ENCODE measurements around the gene HNRNPUL2.
A peak's percentile ranks its signal among the peaks of the same experiment; 100 is the strongest.

The HNRNPUL2 gene

DNA sequence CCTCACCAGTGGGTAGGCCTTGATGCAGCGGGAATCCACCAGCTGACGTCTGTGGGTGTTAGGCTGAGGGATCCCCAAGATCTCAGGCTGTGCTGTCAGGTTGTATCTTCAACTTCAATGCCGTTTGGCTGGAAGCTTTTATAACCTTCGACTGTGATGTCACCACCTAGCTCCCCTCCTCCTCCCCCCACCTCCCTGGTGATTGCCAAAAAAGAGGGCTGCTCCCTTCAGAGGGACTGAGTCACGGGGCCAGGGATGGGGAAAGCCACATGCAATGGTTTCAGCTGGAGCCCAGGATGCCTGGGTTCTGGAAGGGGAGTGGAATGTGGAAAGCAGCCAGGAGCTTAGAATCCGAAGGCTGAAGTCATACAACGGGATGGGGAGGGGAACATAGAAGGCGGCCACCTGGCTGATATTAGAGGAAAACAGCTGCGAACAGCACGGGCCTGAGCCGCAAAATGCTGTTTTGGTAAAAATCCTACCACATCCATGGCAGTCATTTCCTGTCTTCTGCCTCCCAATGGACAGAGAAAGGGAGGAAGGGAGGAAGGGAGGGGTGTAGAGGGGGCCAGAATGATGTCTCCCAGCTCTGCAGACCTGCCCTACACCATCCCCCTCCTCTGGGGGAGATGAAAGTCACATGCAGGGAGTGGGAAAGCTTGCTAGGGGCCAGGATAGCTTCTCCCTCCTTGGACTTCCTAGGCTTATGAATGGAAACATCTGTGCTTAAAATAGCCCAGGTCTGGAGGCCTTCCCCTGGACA lies 37.7 kb downstream of the HNRNPUL2 start, which contains the start of gene LRRN4CL:
TSS of gene LRRN4CL (minus strand) at position 110 of the 763 bp plus-strand sequence. CDS start 1,022 bp downstream, outside the sequence.
- ChIA-PET POLR2A (interaction anchor here (2.0 kb wide), 1 partner anchor 25 kb away, joined by 9 read pairs; the partner anchor contains the start of genes C11orf98 and CSKMT), CTCF (interaction anchor here (0.8 to 7.0 kb wide), 11 partner anchors 8 to 294 kb away, joined by 3 to 59 read pairs (median 4); partner anchors contain the start of genes GNG3, LBHD1 and TUT1)
- TF ChIP-seq, protein P1, sequence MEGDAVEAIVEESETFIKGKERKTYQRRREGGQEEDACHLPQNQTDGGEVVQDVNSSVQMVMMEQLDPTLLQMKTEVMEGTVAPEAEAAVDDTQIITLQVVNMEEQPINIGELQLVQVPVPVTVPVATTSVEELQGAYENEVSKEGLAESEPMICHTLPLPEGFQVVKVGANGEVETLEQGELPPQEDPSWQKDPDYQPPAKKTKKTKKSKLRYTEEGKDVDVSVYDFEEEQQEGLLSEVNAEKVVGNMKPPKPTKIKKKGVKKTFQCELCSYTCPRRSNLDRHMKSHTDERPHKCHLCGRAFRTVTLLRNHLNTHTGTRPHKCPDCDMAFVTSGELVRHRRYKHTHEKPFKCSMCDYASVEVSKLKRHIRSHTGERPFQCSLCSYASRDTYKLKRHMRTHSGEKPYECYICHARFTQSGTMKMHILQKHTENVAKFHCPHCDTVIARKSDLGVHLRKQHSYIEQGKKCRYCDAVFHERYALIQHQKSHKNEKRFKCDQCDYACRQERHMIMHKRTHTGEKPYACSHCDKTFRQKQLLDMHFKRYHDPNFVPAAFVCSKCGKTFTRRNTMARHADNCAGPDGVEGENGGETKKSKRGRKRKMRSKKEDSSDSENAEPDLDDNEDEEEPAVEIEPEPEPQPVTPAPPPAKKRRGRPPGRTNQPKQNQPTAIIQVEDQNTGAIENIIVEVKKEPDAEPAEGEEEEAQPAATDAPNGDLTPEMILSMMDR (IDR thresholded peaks at IDR 0.05; ENCODE audit: control extremely low read depth, extremely low read depth, low read depth, missing control alignments): no peak
- no peak for DNase-seq (ENCODE audit: extremely low spot score)

DNA sequence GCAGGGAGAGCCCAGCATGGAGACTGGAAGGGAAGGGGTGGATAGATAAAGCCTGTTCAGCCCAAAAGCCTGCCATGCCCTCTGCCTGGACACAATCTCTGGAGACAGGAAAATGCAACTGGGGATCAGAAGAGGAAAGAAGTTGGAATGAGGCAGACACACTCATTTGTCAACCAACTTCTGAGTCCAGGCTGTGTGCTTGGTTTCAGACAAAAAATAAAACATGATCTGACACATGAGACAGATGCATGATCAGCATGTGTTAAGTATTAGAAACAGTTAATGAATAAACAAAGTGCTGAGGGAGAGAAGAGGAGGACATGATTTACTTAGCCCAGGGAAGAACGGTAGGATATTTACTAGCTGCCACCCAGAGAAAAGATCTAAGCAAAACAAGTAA lies 38.8 kb downstream of the HNRNPUL2 start:
- POLR2A ChIA-PET: interaction anchor here (2.0 kb wide), 1 partner anchor 24 kb away, joined by 9 read pairs; the partner anchor contains the start of genes C11orf98 and CSKMT
- DNase-seq (ENCODE audit: extremely low spot score): no peak
- TF ChIP-seq, protein P1 (IDR thresholded peaks at IDR 0.05; ENCODE audit: control extremely low read depth, extremely low read depth, low read depth, missing control alignments): no peak
- CTCF ChIA-PET: interaction anchor here (1.0 to 2.4 kb wide), 5 partner anchors 9 to 293 kb away, joined by 3 to 13 read pairs (median 4); partner anchors contain the start of gene GNG3

DNA sequence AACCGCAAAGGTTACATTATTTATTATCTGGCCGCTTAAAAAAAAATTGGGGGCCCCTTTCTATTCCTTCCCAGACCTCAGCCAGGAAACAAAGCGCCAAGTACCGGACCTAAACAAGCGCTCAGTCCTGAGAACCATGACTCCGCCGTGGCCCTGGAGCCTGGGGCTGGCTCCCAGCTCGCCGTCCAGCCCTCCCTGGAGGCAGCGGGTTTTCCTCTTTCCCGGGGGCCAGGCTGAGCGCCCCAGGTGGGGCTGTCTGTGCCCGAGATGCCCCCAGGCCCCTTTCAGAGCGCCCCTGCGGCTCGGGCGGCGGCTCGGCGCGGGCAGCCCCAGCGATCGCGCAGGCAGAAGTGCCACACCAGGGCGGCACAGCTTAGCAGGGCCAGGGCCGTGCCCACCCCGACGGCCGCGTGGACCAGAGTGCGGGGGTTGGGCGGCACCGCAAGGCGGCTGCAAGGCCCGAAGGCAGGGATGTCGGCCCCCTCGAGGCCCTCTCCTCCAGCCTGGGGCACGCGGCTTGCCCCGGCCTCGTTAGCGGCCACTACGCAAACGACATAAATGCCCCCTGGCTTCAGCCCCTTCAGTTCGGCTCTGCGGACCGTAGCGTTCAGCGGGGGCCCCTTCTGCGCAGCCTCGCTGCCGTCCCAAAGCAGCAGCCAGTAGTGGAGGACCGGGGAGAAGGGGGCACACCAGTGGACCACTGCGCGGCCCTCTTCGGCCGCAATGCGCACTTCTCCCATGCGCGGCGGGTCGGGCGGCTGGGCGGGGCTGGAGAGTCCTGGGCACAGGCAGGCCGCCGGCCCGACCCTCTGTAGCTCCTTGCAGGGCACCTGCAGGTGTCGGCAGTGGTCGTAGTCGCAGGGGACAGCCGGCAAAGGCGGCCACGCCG lies 39.5 kb downstream of the HNRNPUL2 start:
- no peak for DNase-seq (ENCODE audit: extremely low spot score)
- ChIA-PET CTCF (interaction anchor here (1.7 to 2.4 kb wide), 2 partner anchors 10 to 21 kb away, joined by 4 to 13 read pairs; partner anchors contain the start of gene GNG3), POLR2A (no interaction called here)
- TF ChIP-seq, protein P1 (IDR thresholded peaks at IDR 0.05; ENCODE audit: control extremely low read depth, extremely low read depth, low read depth, missing control alignments): no peak

DNA sequence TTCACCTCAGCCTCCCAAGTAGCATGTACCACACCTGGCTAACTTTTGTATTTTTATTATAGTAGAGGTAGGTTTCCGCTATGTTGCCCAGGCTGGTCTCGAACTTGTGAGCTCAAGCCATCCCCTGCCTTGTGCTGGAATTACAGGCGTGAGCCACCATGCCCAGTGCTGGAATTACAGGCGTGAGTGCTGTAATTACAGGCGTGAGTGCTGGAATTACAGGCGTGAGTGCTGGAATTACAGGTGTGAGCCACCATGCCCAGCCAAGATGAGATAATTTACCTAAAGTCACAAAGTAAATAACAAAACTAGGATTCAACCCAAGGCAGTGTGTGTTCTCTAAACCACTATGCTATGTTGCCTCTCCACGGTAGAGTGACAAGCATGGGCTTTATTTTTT lies 44.7 kb downstream of the HNRNPUL2 start:
- TF ChIP-seq, protein P1 (IDR thresholded peaks at IDR 0.05; ENCODE audit: control extremely low read depth, extremely low read depth, low read depth, missing control alignments): no peak
- no peak for DNase-seq (ENCODE audit: extremely low spot score)
- ChIA-PET POLR2A (no interaction called here), CTCF (interaction anchor here (3.5 to 3.7 kb wide), 2 partner anchors 10 to 15 kb away, joined by 11 to 59 read pairs; partner anchors contain the start of gene LRRN4CL)

DNA sequence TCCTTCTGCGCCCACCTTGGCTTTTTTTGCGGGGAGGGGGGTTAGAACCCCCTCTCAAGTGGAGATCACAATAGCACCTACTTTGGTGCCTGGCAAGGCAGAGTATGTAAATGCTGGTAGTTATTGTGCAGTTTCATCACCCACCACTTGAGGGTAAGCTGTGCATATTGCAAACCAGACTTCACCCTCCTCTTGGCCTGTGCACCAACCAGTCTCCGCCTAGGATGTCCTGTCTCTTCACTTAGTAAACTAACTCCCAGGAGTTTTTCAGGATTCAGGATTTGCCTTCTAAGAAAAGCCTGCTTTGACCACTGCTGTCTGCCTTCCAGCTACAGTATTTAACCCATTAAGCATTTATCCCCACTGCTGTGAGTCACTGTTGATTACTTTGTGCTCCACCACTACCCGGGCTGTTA lies 46.4 kb downstream of the HNRNPUL2 start:
- peak; percentile 56 for DNase-seq (ENCODE audit: extremely low spot score)
- POLR2A ChIA-PET: interaction anchor here (1.1 to 9.8 kb wide), 2 partner anchors 15 to 89 kb away, joined by 4 to 95 read pairs; partner anchors contain the start of genes C11orf98, CSKMT and TUT1
- CTCF ChIA-PET: interaction anchor here (0.7 to 3.7 kb wide), 25 partner anchors 9 to 285 kb away, joined by 3 to 59 read pairs (median 4); partner anchors contain the start of genes BSCL2, C11orf98, CSKMT and GANAB
- TF ChIP-seq, protein P1 (IDR thresholded peaks at IDR 0.05; ENCODE audit: control extremely low read depth, extremely low read depth, low read depth, missing control alignments): peak; percentile 60
